Testis (tissue), 3 donors: ENCODE measurements around the gene FAM53A. TPM values are rescaled to one million over a fixed set of nuclear protein-coding genes. Genes with fewer than 3 reads are reported as not detected.

Source experiments
- DNase-seq: peaks from one replicate; pipeline ENCODE4 v3.0.0-alpha.2; 2019
- H3K27ac ChIP-seq, 2 donors: fragments of 200-600 bp; sonication (generic); one replicate each; pipeline ENCODE4 v1.5.1; 2019
- H3K27me3 ChIP-seq: fragments of 200-600 bp; sonication (generic); one replicate; pipeline ENCODE4 v1.5.1; 2019
- H3K36me3 ChIP-seq: fragments of 200-600 bp; sonication (generic); one replicate; pipeline ENCODE4 v1.5.1; 2017; ENCODE audit warnings: low read depth; ENCODE audit errors: missing control alignments
- H3K4me1 ChIP-seq: fragments of 200-600 bp; sonication (generic); one replicate; pipeline ENCODE4 v1.5.1; 2019
- H3K4me3 ChIP-seq, 2 donors: fragments of 200-600 bp; sonication (generic); one replicate each; pipeline ENCODE4 v1.5.1; 2017 to 2019
- H3K9me3 ChIP-seq: fragments of 200-600 bp; sonication (generic); one replicate; pipeline ENCODE4 v1.5.1; 2017
- CTCF ChIP-seq, 3 experiments: fragments of 450-650 bp in 2 of 3; fragments of 200-600 bp in 1 of 3; sonication (generic) in 1 of 3; IDR thresholded peaks; one replicate each; pipeline ENCODE4 v1.5.1; 2016 to 2019; ENCODE audit warnings: antibody characterized with exemption in 3 of 3, mild to moderate bottlenecking in 2 of 3, moderate library complexity in 1 of 3
- POLR2A ChIP-seq: fragments of 450-650 bp; IDR thresholded peaks from one replicate; pipeline ENCODE4 v1.6.1; 2017; ENCODE audit warnings: antibody characterized with exemption, mild to moderate bottlenecking, moderate library complexity
- WGBS, 2 donors: methylation state at CpG; one replicate each; pipeline ENCODE4 v1.1.5; 2018; 5-methylcytosine and 5-hydroxymethylcytosine counted together
- intact Hi-C: fragments of 100-400 bp; cut with DNase I; formaldehyde crosslinking; loops from one replicate; pipeline ENCODE4 v1.15.1; 2023; ENCODE audit warnings: low total_unique reads
- polyA plus RNA-seq: library from polyadenylated mRNA; stranded (reverse); fragments of 350-450 nt; fragmentation: Illumina TruSeq; extraction: RNeasy Lipid Tissue Mini Kit (QIAGEN cat#74804); gene quantifications from one replicate; pipeline ENCODE4 v1.2.3, GENCODE V29; 2014; ENCODE audit warnings: low read depth, low replicate concordance; ENCODE audit not compliant: insufficient read depth
- total RNA-seq, 2 donors: library from RNA; depleted of rRNA; stranded (reverse); fragments of >200 nt; gene quantifications; one replicate each; pipeline ENCODE4 v1.2.3, GENCODE V29; 2016

The FAM53A gene
- total and polyA plus RNA-seq, 3 donors from 2014 or later: 24.2 to 60.8 (median 41.3) TPM

GRCh38 chr4:1595789-1596325 is 88.3 kb downstream of the FAM53A start:
- Histone ChIP-seq H3K4me3 (no peak overlapping the region), H3K27me3 (no peaks in the 10 kb centered on the region), H3K36me3 (no peaks in the 10 kb centered on the region), H3K9me3 (no peaks in the 10 kb centered on the region), H3K27ac (no peak overlapping the region), H3K4me1 (no peaks in the 10 kb centered on the region)
- 94% methylated on average over 10 of the region's 10 CpGs for WGBS, 2 donors
- TF ChIP-seq POLR2A (no peak), CTCF (IDR thresholded peaks at IDR 0.05) (no peak)
- DNase-seq: no peak
- intact Hi-C loops: no loop called here

GRCh38 chr4:1594871-1595788 is 89.0 kb downstream of the FAM53A start:
- intact Hi-C loops: no loop called here
- Histone ChIP-seq H3K9me3 (no peaks in the 10 kb centered on the region), H3K4me3 (no peak overlapping the region), H3K36me3 (no peaks in the 10 kb centered on the region), H3K27me3 (no peaks in the 10 kb centered on the region), H3K27ac (no peak overlapping the region), H3K4me1 (no peaks in the 10 kb centered on the region)
- DNase-seq: no peak
- 76 to 91% methylated on average over 2 to 24 of the region's 24 CpGs for WGBS, 2 donors
- TF ChIP-seq POLR2A (no peak), CTCF (IDR thresholded peaks at IDR 0.05) (no peak)

DNA sequence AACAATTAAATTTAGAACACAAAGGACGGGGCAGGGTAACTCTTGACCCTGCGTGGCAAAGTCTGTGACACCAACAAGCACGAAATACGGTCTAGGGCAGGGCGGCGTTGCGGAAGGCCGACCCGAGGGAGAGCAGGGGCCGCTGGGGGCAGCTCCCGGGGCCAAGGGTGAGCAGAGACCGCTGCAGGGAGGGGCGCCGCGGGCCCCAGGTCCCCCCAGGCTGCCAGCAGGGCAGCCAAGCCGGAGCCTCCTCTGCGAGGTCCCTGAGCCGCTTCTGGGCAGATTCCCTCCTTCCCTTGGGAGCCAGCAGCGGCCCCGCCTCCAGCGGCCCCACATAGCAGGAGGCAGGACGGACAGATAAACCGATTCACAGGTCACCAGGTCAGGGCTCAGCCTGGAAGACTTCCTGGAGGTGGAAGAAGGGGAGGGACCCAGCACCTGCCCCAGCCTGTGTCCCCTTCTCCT is 90.2 kb downstream of the FAM53A start:
- intact Hi-C loops: no loop called here
- 18 to 43% methylated on average over 18 to 23 of the region's 23 CpGs for WGBS, 2 donors
- peak overlapping the region in 1 of 2 donors; percentile 44 for H3K4me3 ChIP-seq
- H3K36me3 ChIP-seq: no peaks in the 10 kb centered on the region
- H3K27ac ChIP-seq: no peak overlapping the region
- H3K27me3 ChIP-seq: no peaks in the 10 kb centered on the region
- H3K9me3 ChIP-seq: no peaks in the 10 kb centered on the region
- H3K4me1 ChIP-seq: no peaks in the 10 kb centered on the region
- no peak for TF ChIP-seq CTCF (IDR thresholded peaks at IDR 0.05)
- TF ChIP-seq POLR2A: no peak
- no peak for DNase-seq

DNA sequence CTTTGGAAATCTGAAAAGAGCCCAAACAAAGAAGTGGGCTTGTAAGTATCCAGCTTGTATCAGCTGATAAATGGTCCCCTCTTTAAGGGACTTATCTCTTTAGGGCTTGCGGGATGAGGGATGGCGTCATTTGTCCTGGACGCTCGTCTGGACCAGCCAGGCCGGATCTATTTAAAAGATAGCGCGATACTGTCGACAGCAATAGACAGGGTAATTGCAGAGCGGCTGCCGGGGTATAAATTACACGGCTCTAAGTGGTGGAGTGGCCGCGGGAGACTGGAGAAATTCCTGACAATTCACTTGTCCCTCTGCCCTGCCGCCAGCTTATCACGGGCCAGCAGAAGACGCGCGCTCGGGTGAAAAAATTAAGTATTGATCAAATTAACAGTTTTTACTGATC is 90.7 kb downstream of the FAM53A start:
- H3K27me3 ChIP-seq: no peaks in the 10 kb centered on the region
- H3K9me3 ChIP-seq: no peaks in the 10 kb centered on the region
- no peaks in the 10 kb centered on the region for H3K4me1 ChIP-seq
- WGBS, 2 donors: 26 to 39% methylated on average over 19 of the region's 19 CpGs
- TF ChIP-seq POLR2A: no peak
- no peak for TF ChIP-seq CTCF (IDR thresholded peaks at IDR 0.05)
- H3K36me3 ChIP-seq: no peaks in the 10 kb centered on the region
- H3K4me3 ChIP-seq: peak overlapping the region in 1 of 2 donors; percentile 44
- intact Hi-C loops: no loop called here
- DNase-seq: no peak
- no peak overlapping the region for H3K27ac ChIP-seq
